ENCODE results near the gene HSPB6.

The HSPB6 gene

GRCh38 chr19:35751839-35752745 is 4.7 kb downstream of the HSPB6 start:
- TF ChIP-seq REST (IDR thresholded peaks at IDR 0.05; ENCODE audit: insufficient replicate concordance, low read depth) (no peak), GABPA (IDR thresholded peaks at IDR 0.05; ENCODE audit: low read depth) (no peak), SPI1 (IDR thresholded peaks at IDR 0.05; ENCODE audit: borderline replicate concordance, low read depth) (no peak), CTCF (IDR thresholded peaks at IDR 0.05; ENCODE audit: insufficient read depth, low read length) (no peak), POLR2AphosphoS5 (IDR thresholded peaks at IDR 0.05; ENCODE audit: low read depth) (no peak)
- Histone ChIP-seq H3K4me3 (replicated peaks; ENCODE audit: insufficient read depth, low read length) (no peak overlapping the region), H3K27me3 (ENCODE audit: insufficient read depth, poor library complexity, severe bottlenecking) (no peaks in the 10 kb centered on the region), H3K27ac (replicated peaks) (no peak overlapping the region)
- no peak for DNase-seq (ENCODE audit: low read depth in 1 of 2, low spot score in 1 of 2)

GRCh38 chr19:35750167-35750566 is 6.7 kb downstream of the HSPB6 start:
- no peak for DNase-seq (ENCODE audit: low read depth in 1 of 2, low spot score in 1 of 2)
- no peaks in the 10 kb centered on the region for H3K27me3 ChIP-seq (ENCODE audit: insufficient read depth, poor library complexity, severe bottlenecking)
- H3K4me3 ChIP-seq (replicated peaks; ENCODE audit: insufficient read depth, low read length): no peak overlapping the region
- no peak for TF ChIP-seq REST (IDR thresholded peaks at IDR 0.05; ENCODE audit: insufficient replicate concordance, low read depth)
- no peak for TF ChIP-seq GABPA (IDR thresholded peaks at IDR 0.05; ENCODE audit: low read depth)
- no peak for TF ChIP-seq SPI1 (IDR thresholded peaks at IDR 0.05; ENCODE audit: borderline replicate concordance, low read depth)
- TF ChIP-seq POLR2AphosphoS5 (IDR thresholded peaks at IDR 0.05; ENCODE audit: low read depth): no peak
- no peak for TF ChIP-seq CTCF (IDR thresholded peaks at IDR 0.05; ENCODE audit: insufficient read depth, low read length)
- no peak overlapping the region for H3K27ac ChIP-seq (replicated peaks)

GRCh38 chr19:35748106-35749020 is 8.5 kb downstream of the HSPB6 start, which contains the start of gene LIN37:
Gene LIN37 (plus strand): TSS chr19:35748576. CDS start chr19:35748725, 149 bp downstream.
- peak; percentile 99 to 100 for DNase-seq (ENCODE audit: low read depth in 1 of 2, low spot score in 1 of 2)
- Histone ChIP-seq H3K27me3 (ENCODE audit: insufficient read depth, poor library complexity, severe bottlenecking) (no peaks in the 10 kb centered on the region), H3K27ac (replicated peaks) (peak within 1 kb of the TSS; percentile 62), H3K4me3 (replicated peaks; ENCODE audit: insufficient read depth, low read length) (peak within 1 kb of the TSS; percentile 97)
- TF ChIP-seq REST (IDR thresholded peaks at IDR 0.05; ENCODE audit: insufficient replicate concordance, low read depth) (no peak), CTCF (IDR thresholded peaks at IDR 0.05; ENCODE audit: insufficient read depth, low read length) (no peak), GABPA (IDR thresholded peaks at IDR 0.05; ENCODE audit: low read depth) (peak; percentile 88), POLR2AphosphoS5 (IDR thresholded peaks at IDR 0.05; ENCODE audit: low read depth) (peak; percentile 44; the same call in 1 of the 2 replicates), SPI1 (IDR thresholded peaks at IDR 0.05; ENCODE audit: borderline replicate concordance, low read depth) (no peak)

Measured in HL-60 (cell line).